ENCODE measurements around the gene ADAMTS6. TPM values are rescaled to one million over a fixed set of nuclear protein-coding genes. Genes with fewer than 3 reads are reported as not detected.

Gene ADAMTS6
- total RNA-seq, 2 experiments from 2014 or later = 0.44 to 0.45 TPM

- H3K27ac Mint-ChIP-seq = no peak overlapping the region
- peaks cover 31% of the 10 kb centered on the region for H3K27me3 Mint-ChIP-seq
- H3K36me3 Mint-ChIP-seq = no peaks in the 10 kb centered on the region
- no peaks in the 10 kb centered on the region for H3K9me3 Mint-ChIP-seq
- CTCF ChIA-PET = interaction anchor here (0.6 to 1.1 kb wide), 2 partner anchors 289 to 310 kb away, joined by 3 read pairs; no protein-coding TSS in a partner anchor
- DNase-seq = no peak
- intact Hi-C loops (cut with micrococcal nuclease) = loop anchor here (2.0 kb wide), 3 partner anchors 18 to 310 kb away; no protein-coding TSS in a partner anchor
- POLR2A ChIA-PET = no interaction called here
- H3K4me3 Mint-ChIP-seq = no peak overlapping the region
- H3K4me1 Mint-ChIP-seq (ENCODE audit: low read depth) = peaks cover 6% of the 10 kb centered on the region
Observed at GRCh38 chr5:65173130-65173525, 308.6 kb downstream of the ADAMTS6 start.

- Mint-ChIP-seq H3K27me3 (peaks cover 30% of the 10 kb centered on the region), H3K4me3 (no peak overlapping the region), H3K9me3 (no peaks in the 10 kb centered on the region), H3K4me1 (ENCODE audit: low read depth) (peaks cover 6% of the 10 kb centered on the region), H3K36me3 (no peaks in the 10 kb centered on the region), H3K27ac (no peak overlapping the region)
- intact Hi-C loops (cut with micrococcal nuclease) = loop anchor here (2.0 kb wide), 3 partner anchors 18 to 310 kb away; no protein-coding TSS in a partner anchor
- ChIA-PET POLR2A (interaction anchor here (0.6 to 0.8 kb wide), 2 partner anchors 17 to 320 kb away, joined by 3 to 5 read pairs; no protein-coding TSS in a partner anchor), CTCF (interaction anchor here (0.6 to 1.1 kb wide), 3 partner anchors 289 to 361 kb away, joined by 3 read pairs; no protein-coding TSS in a partner anchor)
- DNase-seq = peak; percentile 80
Observed at GRCh38 chr5:65172486-65173129, 309.1 kb downstream of the ADAMTS6 start.

- intact Hi-C loops (cut with micrococcal nuclease) = loop anchor here (2.0 kb wide), 3 partner anchors 19 to 311 kb away; no protein-coding TSS in a partner anchor
- DNase-seq = no peak
- ChIA-PET CTCF (no interaction called here), POLR2A (interaction anchor here (0.8 kb wide), 1 partner anchor 18 kb away, joined by 5 read pairs; no protein-coding TSS in a partner anchor)
- H3K9me3 Mint-ChIP-seq = no peaks in the 10 kb centered on the region
- no peak overlapping the region for H3K4me3 Mint-ChIP-seq
- peaks cover 6% of the 10 kb centered on the region for H3K4me1 Mint-ChIP-seq (ENCODE audit: low read depth)
- H3K27ac Mint-ChIP-seq = no peak overlapping the region
- no peaks in the 10 kb centered on the region for H3K36me3 Mint-ChIP-seq
- H3K27me3 Mint-ChIP-seq = peaks cover 24% of the 10 kb centered on the region
Observed at GRCh38 chr5:65171645-65172044, 310.1 kb downstream of the ADAMTS6 start.

GRCh38 chr5:65163698-65164097 lies 318.0 kb downstream of the ADAMTS6 start:
- no peak for DNase-seq
- ChIA-PET POLR2A (no interaction called here), CTCF (no interaction called here)
- no peaks in the 10 kb centered on the region for H3K9me3 Mint-ChIP-seq
- intact Hi-C loops (cut with micrococcal nuclease) = no loop called here
- H3K4me3 Mint-ChIP-seq = no peak overlapping the region
- H3K27me3 Mint-ChIP-seq = peaks cover 10% of the 10 kb centered on the region
- no peaks in the 10 kb centered on the region for H3K36me3 Mint-ChIP-seq
- H3K27ac Mint-ChIP-seq = no peak overlapping the region
- H3K4me1 Mint-ChIP-seq (ENCODE audit: low read depth) = no peaks in the 10 kb centered on the region

GRCh38 chr5:65161655-65162054 lies 320.1 kb downstream of the ADAMTS6 start:
- ChIA-PET POLR2A (no interaction called here), CTCF (no interaction called here)
- Mint-ChIP-seq H3K4me1 (ENCODE audit: low read depth) (no peaks in the 10 kb centered on the region), H3K36me3 (no peaks in the 10 kb centered on the region), H3K27me3 (peaks cover 10% of the 10 kb centered on the region), H3K27ac (no peak overlapping the region), H3K4me3 (no peak overlapping the region), H3K9me3 (no peaks in the 10 kb centered on the region)
- DNase-seq = no peak
- intact Hi-C loops (cut with micrococcal nuclease) = no loop called here

GRCh38 chr5:65157906-65158603 lies 323.7 kb downstream of the ADAMTS6 start:
- ChIA-PET POLR2A (no interaction called here), CTCF (no interaction called here)
- peaks cover 14% of the 10 kb centered on the region for H3K27me3 Mint-ChIP-seq
- H3K36me3 Mint-ChIP-seq = no peaks in the 10 kb centered on the region
- intact Hi-C loops (cut with micrococcal nuclease) = no loop called here
- H3K9me3 Mint-ChIP-seq = no peaks in the 10 kb centered on the region
- H3K4me1 Mint-ChIP-seq (ENCODE audit: low read depth) = no peaks in the 10 kb centered on the region
- no peak overlapping the region for H3K27ac Mint-ChIP-seq
- no peak for DNase-seq
- H3K4me3 Mint-ChIP-seq = no peak overlapping the region

GRCh38 chr5:65156933-65157332 lies 324.8 kb downstream of the ADAMTS6 start:
- no peak for DNase-seq
- intact Hi-C loops (cut with micrococcal nuclease) = no loop called here

GRCh38 chr5:65152131-65152530 lies 329.6 kb downstream of the ADAMTS6 start:
- intact Hi-C loops (cut with micrococcal nuclease) = no loop called here
- Mint-ChIP-seq H3K4me1 (ENCODE audit: low read depth) (no peaks in the 10 kb centered on the region), H3K4me3 (no peak overlapping the region), H3K36me3 (no peaks in the 10 kb centered on the region), H3K27ac (no peak overlapping the region), H3K27me3 (peaks cover 9% of the 10 kb centered on the region), H3K9me3 (no peaks in the 10 kb centered on the region)
- ChIA-PET CTCF (no interaction called here), POLR2A (no interaction called here)
- no peak for DNase-seq

More at GRCh38 chr5:65156933-65157332, 324.8 kb downstream of the ADAMTS6 start:
- Mint-ChIP-seq H3K27ac (no peak overlapping the region), H3K4me1 (ENCODE audit: low read depth) (no peaks in the 10 kb centered on the region), H3K9me3 (no peaks in the 10 kb centered on the region), H3K27me3 (peaks cover 14% of the 10 kb centered on the region), H3K4me3 (no peak overlapping the region), H3K36me3 (no peaks in the 10 kb centered on the region)
- CTCF ChIA-PET = no interaction called here
- POLR2A ChIA-PET = no interaction called here

- CTCF ChIA-PET = no interaction called here
- POLR2A ChIA-PET = no interaction called here
- intact Hi-C loops (cut with micrococcal nuclease) = no loop called here
- Mint-ChIP-seq H3K9me3 (no peaks in the 10 kb centered on the region), H3K27ac (no peak overlapping the region), H3K27me3 (peaks cover 9% of the 10 kb centered on the region), H3K36me3 (no peaks in the 10 kb centered on the region), H3K4me1 (ENCODE audit: low read depth) (no peaks in the 10 kb centered on the region), H3K4me3 (no peak overlapping the region)
- no peak for DNase-seq
Observed at GRCh38 chr5:65151614-65152013, 330.1 kb downstream of the ADAMTS6 start.

- Mint-ChIP-seq H3K4me1 (ENCODE audit: low read depth) (no peaks in the 10 kb centered on the region), H3K27ac (no peak overlapping the region), H3K27me3 (peaks cover 10% of the 10 kb centered on the region), H3K36me3 (no peaks in the 10 kb centered on the region), H3K9me3 (no peaks in the 10 kb centered on the region), H3K4me3 (no peak overlapping the region)
- ChIA-PET CTCF (interaction anchor here (0.6 kb wide), 1 partner anchor 54 kb away, joined by 7 read pairs; no protein-coding TSS in a partner anchor), POLR2A (no interaction called here)
- no peak for DNase-seq
- intact Hi-C loops (cut with micrococcal nuclease) = no loop called here
Observed at GRCh38 chr5:65150599-65151304, 331.0 kb downstream of the ADAMTS6 start.

- intact Hi-C loops (cut with micrococcal nuclease) = no loop called here
- DNase-seq = no peak
- Mint-ChIP-seq H3K27me3 (peaks cover 13% of the 10 kb centered on the region), H3K9me3 (no peaks in the 10 kb centered on the region), H3K4me3 (no peak overlapping the region), H3K36me3 (no peaks in the 10 kb centered on the region), H3K27ac (no peak overlapping the region), H3K4me1 (ENCODE audit: low read depth) (no peaks in the 10 kb centered on the region)
- ChIA-PET CTCF (no interaction called here), POLR2A (no interaction called here)
Observed at GRCh38 chr5:65149827-65150226, 331.9 kb downstream of the ADAMTS6 start.

GRCh38 chr5:65144136-65144871 lies 337.4 kb downstream of the ADAMTS6 start:
- no peaks in the 10 kb centered on the region for H3K36me3 Mint-ChIP-seq
- intact Hi-C loops (cut with micrococcal nuclease) = no loop called here
- H3K9me3 Mint-ChIP-seq = no peaks in the 10 kb centered on the region
- H3K27me3 Mint-ChIP-seq = peaks cover 9% of the 10 kb centered on the region
- no peak overlapping the region for H3K4me3 Mint-ChIP-seq
- CTCF ChIA-PET = interaction anchor here (0.8 kb wide), 1 partner anchor 333 kb away, joined by 3 read pairs; no protein-coding TSS in a partner anchor
- H3K4me1 Mint-ChIP-seq (ENCODE audit: low read depth) = no peaks in the 10 kb centered on the region
- H3K27ac Mint-ChIP-seq = no peak overlapping the region
- POLR2A ChIA-PET = interaction anchor here (0.6 kb wide), 1 partner anchor 106 kb away, joined by 3 read pairs; no protein-coding TSS in a partner anchor
- no peak for DNase-seq

Measured in activated CD4-positive, alpha-beta memory T cell treated with anti-CD3 and anti-CD28 coated beads for 36 hours (primary cell).